Endometrial microvascular endothelial cells (primary cell): Measurements from ENCODE around the gene ACOT13. TPM values are rescaled to one million over a fixed set of nuclear protein-coding genes. Genes with fewer than 3 reads are reported as not detected.
"Not testable (repeated sequence)": the region's sequence is repeated elsewhere in the genome, so short reads cannot be mapped to it uniquely, and the experiment has no call there.

Experiments used
- in situ Hi-C: cut with HindIII; loops from 2 replicates; pipeline ENCODE4 v1.10.0; 2017; ENCODE audit warnings: low sequenced_read_pairs, low pct_unique_long_range_greater_than_20kb; ENCODE audit errors: inconsistent ontology term
- total RNA-seq: library from RNA; depleted of rRNA; stranded (reverse); fragments of >200 nt; gene quantifications from one replicate; pipeline ENCODE4 v1.2.3, GENCODE V29; 2015; ENCODE audit errors: inconsistent ontology term

ACOT13 gene
- total RNA-seq, 1 donor from 2014 or later: 3.6 TPM

DNA sequence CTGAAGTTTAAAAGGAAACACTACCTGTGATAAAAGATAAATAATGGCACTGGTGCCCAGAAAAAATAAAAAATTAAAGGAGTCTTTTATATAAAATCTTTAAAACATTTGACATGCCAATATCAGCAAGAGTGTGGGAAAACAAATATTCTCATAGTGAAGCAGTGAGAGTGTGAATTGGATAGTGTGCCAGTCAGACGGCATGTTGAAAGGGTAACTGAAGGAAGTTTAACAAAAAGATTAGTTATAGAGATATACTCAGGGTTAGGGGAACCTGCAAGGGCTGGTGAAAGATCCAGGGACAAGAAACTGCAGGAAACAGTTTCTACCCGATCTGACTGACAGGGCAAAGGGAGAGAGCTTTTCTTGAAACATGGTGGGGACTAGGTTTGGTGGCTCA, 85.6 kb downstream of the ACOT13 start:
- in situ Hi-C loops: no loop called here

- in situ Hi-C loops: no loop called here
Observed at GRCh38 chr6:24752917-24753492, 86.1 kb downstream of the ACOT13 start.

GRCh38 chr6:24753545-24753944, 86.7 kb downstream of the ACOT13 start:
- in situ Hi-C loops: no loop called here

DNA sequence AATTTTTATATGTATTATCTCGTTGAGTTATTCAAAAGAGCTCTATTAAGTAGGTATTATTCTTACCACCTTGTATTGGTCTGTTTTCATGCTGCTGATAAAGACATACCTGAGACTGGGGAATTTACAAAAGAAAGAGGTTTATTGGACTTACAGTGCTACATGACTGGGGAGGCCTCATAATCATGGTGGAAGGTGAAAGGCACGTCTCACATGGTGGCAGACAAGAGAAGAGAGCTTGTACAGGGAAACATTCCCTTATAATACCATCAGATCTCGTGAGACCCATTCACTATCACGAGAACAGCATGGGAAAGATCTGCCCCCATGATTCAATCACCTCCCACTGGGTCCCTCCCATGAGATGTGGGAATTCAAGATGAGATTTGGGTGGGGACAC, 87.5 kb downstream of the ACOT13 start:
- in situ Hi-C loops: not testable (repeated sequence)

Other genes starting within 250 kb of the ACOT13 start
- not detected for gene GPLD1, start 177.5 kb upstream of the ACOT13 start, total RNA-seq
- 0.84 TPM for gene ALDH5A1, start 172.1 kb upstream of the ACOT13 start, total RNA-seq
- not detected for gene KIAA0319, start 20.9 kb upstream of the ACOT13 start, total RNA-seq
- gene TDP2, start 178 bp upstream of the ACOT13 start, total RNA-seq: 27.6 TPM
- gene C6orf62, start 52.1 kb downstream of the ACOT13 start, total RNA-seq: 165 TPM
- 32.7 TPM for gene GMNN, start 107.9 kb downstream of the ACOT13 start, total RNA-seq
- not detected for gene ARMH2, start 131.8 kb downstream of the ACOT13 start, total RNA-seq